Kidney (tissue), 14 donors: ENCODE measurements around the gene COPS7B. TPM values are rescaled to one million over a fixed set of nuclear protein-coding genes. Genes with fewer than 3 reads are reported as not detected.

Experiments
- DNase-seq, 5 donors: peaks; one replicate each; pipeline ENCODE4 v3.0.0-alpha.2; 2013 to 2020
- FAIRE-seq: peaks from 2 replicates; lab custom pipeline; 2012; peaks lifted over from hg19 to GRCh38; lab: Jason Lieb, UNC
- H3K27ac ChIP-seq, 2 donors: one replicate each; pipeline ENCODE4 v1.7.0; 2013; ENCODE audit warnings: low read depth in 2 of 2, low read length in 2 of 2, inconsistent platforms in 1 of 2
- H3K27me3 ChIP-seq: one replicate; pipeline ENCODE4 v1.7.1; 2013; ENCODE audit warnings: low read length, inconsistent platforms; ENCODE audit not compliant: control insufficient read depth, insufficient read depth
- H3K36me3 ChIP-seq, 3 donors: one replicate each; pipeline versions ENCODE4 v1.7.0 to v1.7.1; 2013; ENCODE audit warnings: low read length in 3 of 3, control low read depth in 1 of 3, inconsistent platforms in 1 of 3; ENCODE audit not compliant: insufficient read depth in 3 of 3, control insufficient read depth in 2 of 3
- H3K4me1 ChIP-seq, 3 donors: one replicate each; pipeline versions ENCODE4 v1.7.0 to v1.7.1; 2013; ENCODE audit warnings: low read length in 3 of 3, inconsistent platforms in 1 of 3, low read depth in 1 of 3; ENCODE audit not compliant: control insufficient read depth in 2 of 3, insufficient read depth in 2 of 3
- H3K4me3 ChIP-seq, 3 donors: one replicate each; pipeline versions ENCODE4 v1.7.0 to v1.8.1; 2013; ENCODE audit warnings: low read length in 3 of 3, control low read depth in 1 of 3, inconsistent platforms in 1 of 3
- H3K9ac ChIP-seq, 3 donors: one replicate each; pipeline versions ENCODE4 v1.7.0 to v1.7.1; 2013; ENCODE audit warnings: low read length in 3 of 3, control low read depth in 1 of 3, inconsistent platforms in 1 of 3
- H3K9me3 ChIP-seq, 3 donors: one replicate each; pipeline versions ENCODE4 v1.7.0 to v1.7.1; 2013; ENCODE audit warnings: low read length in 3 of 3, control low read depth in 1 of 3, inconsistent platforms in 1 of 3; ENCODE audit not compliant: control insufficient read depth in 2 of 3, insufficient read depth in 1 of 3
- intact Hi-C: fragments of 100-400 bp; cut with DNase I; formaldehyde crosslinking; loops from one replicate; pipeline ENCODE4 v1.11.1; 2022
- polyA plus RNA-seq: library from polyadenylated mRNA; stranded (reverse); fragments of 350-450 nt; fragmentation: Illumina TruSeq; extraction: RNeasy Lipid Tissue Mini Kit (QIAGEN cat#74804); gene quantifications from one replicate; pipeline ENCODE4 v1.2.3, GENCODE V29; 2014; ENCODE audit warnings: low read depth, low replicate concordance; ENCODE audit not compliant: insufficient read depth
- total RNA-seq: library from RNA; stranded (reverse); fragmentation: NEBNext Ultra II Directional; extraction: Animal tissue kit (Norgen Biotek cat#: 25700); gene quantifications from one replicate; pipeline ENCODE4 v1.2.1, GENCODE V29; 2021
- TF ChIP-seq, protein P1 (sequence below): IDR thresholded peaks from 3 replicates; pipeline ENCODE4 v1.5.1; 2012; ENCODE audit warnings: mild to moderate bottlenecking, moderate library complexity, borderline replicate concordance; ENCODE audit not compliant: insufficient read depth; ENCODE audit errors: extremely low read depth
- donor health status: control.
- donor health status: control.
- donor health status: control.
- donor health status: control.
- donor health status: control.
- donor health status: DM: yes; HTN: yes; CAD: no.
- donor health status: Normal renal cell carcinoma (clear cell type).

Gene COPS7B
- total and polyA plus RNA-seq, 2 donors from 2014 or later = 21.9 to 33.0 TPM

GRCh38 chr2:231765496-231765929 is 20.7 kb upstream of the COPS7B start:
- H3K27ac ChIP-seq = no peak overlapping the region
- FAIRE-seq (no peak), DNase-seq (peak in 1 of 5 donors; percentile 28)
- TF ChIP-seq, protein P1, sequence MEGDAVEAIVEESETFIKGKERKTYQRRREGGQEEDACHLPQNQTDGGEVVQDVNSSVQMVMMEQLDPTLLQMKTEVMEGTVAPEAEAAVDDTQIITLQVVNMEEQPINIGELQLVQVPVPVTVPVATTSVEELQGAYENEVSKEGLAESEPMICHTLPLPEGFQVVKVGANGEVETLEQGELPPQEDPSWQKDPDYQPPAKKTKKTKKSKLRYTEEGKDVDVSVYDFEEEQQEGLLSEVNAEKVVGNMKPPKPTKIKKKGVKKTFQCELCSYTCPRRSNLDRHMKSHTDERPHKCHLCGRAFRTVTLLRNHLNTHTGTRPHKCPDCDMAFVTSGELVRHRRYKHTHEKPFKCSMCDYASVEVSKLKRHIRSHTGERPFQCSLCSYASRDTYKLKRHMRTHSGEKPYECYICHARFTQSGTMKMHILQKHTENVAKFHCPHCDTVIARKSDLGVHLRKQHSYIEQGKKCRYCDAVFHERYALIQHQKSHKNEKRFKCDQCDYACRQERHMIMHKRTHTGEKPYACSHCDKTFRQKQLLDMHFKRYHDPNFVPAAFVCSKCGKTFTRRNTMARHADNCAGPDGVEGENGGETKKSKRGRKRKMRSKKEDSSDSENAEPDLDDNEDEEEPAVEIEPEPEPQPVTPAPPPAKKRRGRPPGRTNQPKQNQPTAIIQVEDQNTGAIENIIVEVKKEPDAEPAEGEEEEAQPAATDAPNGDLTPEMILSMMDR = no peak
- H3K9ac ChIP-seq = no peak overlapping the region
- intact Hi-C loops = no loop called here
- no peaks in the 10 kb centered on the region for H3K9me3 ChIP-seq
- no peaks in the 10 kb centered on the region for H3K36me3 ChIP-seq
- no peaks in the 10 kb centered on the region for H3K27me3 ChIP-seq
- H3K4me1 ChIP-seq = no peaks in the 10 kb centered on the region
- no peak overlapping the region for H3K4me3 ChIP-seq

DNA sequence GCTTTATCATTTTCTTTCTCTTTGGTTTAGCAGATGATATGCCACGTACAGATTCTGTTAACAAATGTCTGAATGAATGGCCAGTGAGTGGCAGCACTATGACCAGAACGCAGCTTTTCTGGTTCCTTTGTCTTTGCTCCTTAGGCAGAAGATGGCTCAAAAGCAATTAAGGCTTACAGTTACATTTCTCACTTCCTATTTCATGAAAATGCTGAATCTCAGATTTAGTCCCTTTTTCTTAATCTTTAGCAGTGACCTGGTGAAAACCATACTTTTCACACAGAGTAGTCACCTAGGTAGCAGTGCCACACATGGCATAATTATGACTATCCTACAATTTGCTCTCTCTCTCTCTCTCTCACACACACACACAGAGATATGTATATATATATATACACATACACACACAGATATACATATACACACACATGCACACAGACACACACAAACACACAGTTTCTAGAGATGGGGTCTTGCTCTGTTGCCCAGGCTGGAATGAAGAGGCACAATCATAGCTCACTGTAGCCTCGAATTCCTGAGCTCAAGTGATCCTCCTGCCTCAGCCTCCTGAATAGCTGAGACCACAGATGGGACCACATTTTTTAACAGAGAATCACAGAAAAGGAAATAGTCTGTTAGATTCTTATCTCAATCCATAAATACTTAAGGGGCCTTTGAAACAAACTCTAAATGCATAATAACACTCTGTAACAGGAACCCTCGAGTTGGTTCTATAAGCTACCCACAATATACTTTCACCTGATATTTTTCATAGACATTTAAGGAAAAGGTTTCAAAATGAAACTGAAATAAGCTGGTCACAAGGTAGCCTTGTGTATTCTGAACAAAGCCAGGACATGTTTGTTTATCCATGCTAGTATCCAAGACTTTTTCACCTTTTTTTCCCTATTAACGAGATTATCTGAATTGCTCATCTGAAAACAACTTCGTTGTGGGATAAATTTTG is 16.8 kb upstream of the COPS7B start:
- DNase-seq (no peak), FAIRE-seq (no peak)
- Histone ChIP-seq H3K36me3 (no peaks in the 10 kb centered on the region), H3K9me3 (no peaks in the 10 kb centered on the region), H3K27me3 (no peaks in the 10 kb centered on the region), H3K9ac (no peak overlapping the region), H3K27ac (no peak overlapping the region), H3K4me1 (no peaks in the 10 kb centered on the region), H3K4me3 (no peak overlapping the region)
- intact Hi-C loops = no loop called here
- TF ChIP-seq, protein P1 = no peak

DNA sequence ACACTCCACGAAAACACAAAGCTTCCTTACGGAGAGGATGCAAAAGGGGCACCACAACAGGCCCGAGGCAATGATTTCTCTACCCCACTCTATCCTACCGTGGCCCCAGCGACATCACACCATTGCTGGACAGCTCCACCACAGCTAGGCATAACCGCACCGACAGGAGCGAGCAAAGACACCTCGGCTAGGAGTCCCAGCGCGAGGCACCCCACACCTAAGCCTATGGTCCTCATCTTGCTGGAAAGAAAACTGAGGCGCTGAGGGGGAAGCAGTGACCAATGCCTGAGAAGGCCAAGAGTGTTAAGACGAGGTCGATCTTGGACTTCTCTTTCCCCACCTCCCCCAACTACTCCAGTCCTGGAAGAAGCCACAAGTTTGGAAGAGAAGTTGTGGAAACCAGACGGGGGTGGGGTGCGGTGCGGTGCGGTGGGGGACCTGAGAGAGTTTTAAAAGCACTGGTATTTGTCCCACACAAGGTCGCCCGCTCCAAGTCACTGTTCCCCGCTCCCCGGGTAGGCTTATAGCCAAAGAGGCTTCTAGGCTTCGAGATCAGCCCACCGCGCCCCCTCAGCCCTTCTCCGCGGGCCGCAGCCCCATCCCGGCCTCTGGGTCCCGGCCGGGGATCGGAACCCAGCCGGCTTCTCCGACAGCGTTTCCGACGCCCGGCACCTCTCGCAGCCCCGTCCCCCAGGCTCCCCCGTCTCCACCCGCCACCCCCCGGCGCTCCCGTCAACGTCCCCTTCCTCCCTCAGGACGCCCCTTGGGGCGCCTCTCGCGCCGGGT is 5.9 kb upstream of the COPS7B start:
- TF ChIP-seq, protein P1 = no peak
- Histone ChIP-seq H3K4me1 (peaks cover 0 to 13% (median 0%) of the 10 kb centered on the region in 3 donors), H3K27ac (no peak overlapping the region), H3K9ac (peak overlapping the region in 1 of 3 donors; percentile 76), H3K9me3 (no peaks in the 10 kb centered on the region), H3K27me3 (no peaks in the 10 kb centered on the region), H3K36me3 (no peaks in the 10 kb centered on the region), H3K4me3 (peak overlapping the region; percentile 30 to 98 (median 87))
- intact Hi-C loops = no loop called here
- DNase-seq (peak; percentile 56 to 68 (median 64)), FAIRE-seq (no peak)
